SH-SY5Y (cell line): ENCODE results near the gene GSTM4.

Source experiments
- GATA2 ChIP-seq: IDR thresholded peaks from 2 replicates; pipeline ENCODE4 v1.6.1; 2011; ENCODE audit warnings: mild to moderate bottlenecking, low read depth, low read length
- GATA3 ChIP-seq: IDR thresholded peaks from 2 replicates; pipeline ENCODE4 v1.6.1; 2011; ENCODE audit warnings: low read depth, mild to moderate bottlenecking, low read length, moderate library complexity

DNA sequence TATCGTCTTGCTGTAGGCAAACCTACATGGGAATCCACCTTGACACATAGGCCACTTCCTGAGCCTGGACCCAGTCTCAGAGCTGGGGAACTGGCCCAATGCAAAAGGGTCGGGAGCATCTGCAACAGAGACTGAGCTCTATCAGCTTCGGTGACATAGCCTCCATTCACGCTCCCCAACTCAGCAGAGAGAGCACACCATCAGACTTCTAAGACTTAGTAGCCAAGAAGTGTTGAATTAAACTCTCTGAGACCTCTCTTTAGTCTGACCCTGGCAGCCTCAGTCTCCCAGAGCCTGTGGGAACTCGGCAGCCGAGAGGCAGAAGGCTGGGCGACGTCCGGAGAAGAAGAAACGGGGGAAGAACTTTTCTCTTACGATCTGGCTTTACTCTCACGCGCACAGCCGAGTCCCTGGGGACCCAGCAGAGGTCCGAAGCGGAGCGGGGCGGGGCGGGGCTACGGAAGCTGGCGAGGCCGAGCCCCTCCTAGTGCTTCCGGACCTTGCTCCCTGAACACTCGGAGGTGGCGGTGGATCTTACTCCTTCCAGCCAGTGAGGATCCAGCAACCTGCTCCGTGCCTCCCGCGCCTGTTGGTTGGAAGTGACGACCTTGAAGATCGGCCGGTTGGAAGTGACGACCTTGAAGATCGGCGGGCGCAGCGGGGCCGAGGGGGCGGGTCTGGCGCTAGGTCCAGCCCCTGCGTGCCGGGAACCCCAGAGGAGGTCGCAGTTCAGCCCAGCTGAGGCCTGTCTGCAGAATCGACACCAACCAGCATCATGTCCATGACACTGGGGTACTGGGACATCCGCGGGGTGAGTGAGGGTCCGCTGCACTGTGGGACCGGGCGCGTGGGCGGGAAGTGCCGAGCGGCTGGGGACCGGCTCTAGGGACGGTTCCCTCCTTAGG, at the start of gene GSTM4:
- TF ChIP-seq GATA2 (no peak), GATA3 (no peak)
